ENCODE data around the gene ABO.
"Not testable (repeated sequence)": the region's sequence is repeated elsewhere in the genome, so short reads cannot be mapped to it uniquely, and the experiment has no call there.

Gene ABO

DNA sequence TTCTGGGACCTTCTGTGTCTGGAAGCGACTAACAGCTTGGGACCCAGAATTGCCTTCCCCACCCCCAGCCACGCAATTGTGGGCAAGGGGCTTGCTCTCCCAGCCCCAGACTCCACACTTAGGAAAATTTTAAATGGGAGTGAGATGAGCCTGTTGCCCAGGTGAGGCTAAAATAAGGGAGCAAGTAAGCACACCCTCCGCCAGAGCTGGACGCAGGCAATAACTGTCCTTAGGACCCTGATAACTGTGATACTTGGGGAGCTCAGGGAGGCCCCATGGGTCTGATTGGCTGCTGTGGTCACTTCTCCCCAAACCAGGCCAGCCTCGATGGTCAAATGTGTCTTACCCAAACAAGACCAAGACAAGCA, 13.3 kb downstream of the ABO start:
- DNase-seq = no peak

- DNase-seq = no peak
These were observed 13.8 kb downstream of the ABO start for GRCh38 chr9:133261103-133261752.

DNA sequence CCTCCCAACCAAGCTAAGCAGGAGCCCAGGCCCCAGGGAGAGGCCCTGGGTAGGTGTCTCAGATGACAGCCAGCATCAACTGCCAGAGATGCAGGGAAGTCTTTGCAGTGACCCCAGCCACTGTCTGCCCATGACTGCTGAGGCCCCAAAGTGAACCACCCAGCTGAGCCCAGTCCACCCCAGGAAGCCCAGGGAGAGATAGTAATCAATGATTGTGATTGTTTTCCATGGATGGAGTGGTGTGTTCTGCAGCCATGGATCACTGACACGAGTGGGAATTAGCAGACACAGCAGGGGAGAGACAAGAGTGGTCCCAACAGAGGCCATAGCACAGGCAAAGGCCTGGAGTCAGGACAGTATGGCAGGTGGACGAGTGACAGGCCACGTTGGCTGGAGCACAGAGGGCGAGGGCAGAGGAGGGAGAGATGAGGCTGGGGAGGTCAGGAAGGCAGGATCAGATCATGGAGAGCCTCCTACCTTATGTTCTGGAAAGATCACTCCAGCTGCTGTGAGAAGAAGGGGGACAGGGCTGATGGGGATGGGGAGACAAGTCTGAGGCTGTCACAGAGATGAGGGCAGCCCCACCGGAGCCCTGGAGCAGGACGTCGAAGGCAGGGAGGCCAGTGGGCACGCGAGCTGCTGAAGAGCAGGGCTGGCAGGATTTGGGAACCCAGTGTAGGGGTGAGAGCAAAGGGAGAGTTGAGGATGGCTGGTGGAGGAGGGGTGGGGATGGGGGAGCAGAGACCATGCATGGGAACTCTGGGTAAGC, 14.5 kb downstream of the ABO start:
- no peak for DNase-seq

DNA sequence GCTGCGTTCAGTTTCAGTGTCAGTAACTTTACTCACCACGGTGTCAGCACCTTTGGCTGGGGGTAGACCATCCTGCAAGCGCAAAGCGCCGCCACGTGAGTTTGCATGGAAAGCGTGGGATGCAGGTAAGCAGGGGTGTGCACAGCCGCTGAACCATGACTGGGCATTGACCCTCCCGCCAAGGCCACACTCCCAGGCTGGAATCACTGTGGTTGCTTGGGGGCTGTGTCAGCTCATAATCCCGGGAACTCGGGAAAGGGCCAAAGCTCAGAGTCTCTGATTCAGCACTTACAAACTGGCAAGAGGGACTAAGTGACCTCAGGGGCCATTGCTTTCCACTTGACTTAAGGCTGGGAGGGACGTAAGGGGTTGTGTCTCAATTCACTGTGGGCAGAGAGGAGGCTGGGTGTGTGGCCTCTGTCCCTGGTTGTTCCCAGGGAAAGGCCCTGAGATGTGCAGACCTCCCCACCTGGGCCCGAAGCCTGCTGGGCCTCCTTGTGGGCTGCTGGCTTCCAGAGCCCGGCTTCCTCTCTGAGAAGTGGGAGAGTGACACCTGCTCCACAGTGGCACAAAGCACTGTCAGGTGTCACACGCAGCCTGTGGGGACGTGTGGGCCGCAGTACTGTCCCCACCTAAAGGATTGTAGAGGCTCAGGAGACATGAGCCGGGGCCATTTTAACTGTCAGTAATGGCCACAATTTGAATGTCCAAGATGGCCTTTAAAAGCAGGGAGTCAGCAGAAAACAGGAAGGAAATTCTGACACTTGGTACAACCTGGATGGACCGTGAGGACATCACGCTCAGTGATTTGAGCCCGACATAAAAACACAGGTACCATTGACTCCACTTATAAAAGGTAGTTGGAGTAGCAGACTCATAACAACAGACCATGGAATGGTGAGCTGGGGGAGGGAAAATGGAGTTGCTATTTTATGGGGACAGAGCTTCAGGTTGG, 16.7 kb downstream of the ABO start:
- DNase-seq = no peak

DNA sequence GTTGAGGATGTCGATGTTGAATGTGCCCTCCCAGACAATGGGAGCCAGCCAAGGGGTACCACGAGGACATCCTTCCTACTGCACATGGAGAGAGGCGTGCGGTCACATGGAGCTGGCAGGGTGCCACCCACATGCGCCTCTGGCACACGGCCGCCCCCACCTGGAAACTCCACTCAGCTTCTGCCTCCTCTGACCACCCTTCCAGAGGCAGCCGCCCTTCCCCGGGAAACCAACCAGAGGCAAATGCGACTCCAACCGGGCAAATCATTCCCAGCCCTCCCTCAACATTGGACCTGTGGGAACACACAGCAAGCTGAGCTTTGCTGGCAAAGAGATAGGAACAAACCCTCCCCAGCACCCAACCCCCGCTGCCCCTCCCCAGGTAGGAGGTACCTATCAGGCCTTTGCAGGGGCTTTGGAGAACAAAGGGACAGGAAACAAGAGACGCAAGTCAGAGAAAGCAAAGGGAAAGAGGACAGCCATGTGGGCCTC, 17.5 kb downstream of the ABO start:
- no peak for DNase-seq

GRCh38 chr9:133256686-133257091, 18.3 kb downstream of the ABO start:
- no peak for DNase-seq

GRCh38 chr9:133256136-133256461, 18.9 kb downstream of the ABO start:
- no peak for DNase-seq

DNA sequence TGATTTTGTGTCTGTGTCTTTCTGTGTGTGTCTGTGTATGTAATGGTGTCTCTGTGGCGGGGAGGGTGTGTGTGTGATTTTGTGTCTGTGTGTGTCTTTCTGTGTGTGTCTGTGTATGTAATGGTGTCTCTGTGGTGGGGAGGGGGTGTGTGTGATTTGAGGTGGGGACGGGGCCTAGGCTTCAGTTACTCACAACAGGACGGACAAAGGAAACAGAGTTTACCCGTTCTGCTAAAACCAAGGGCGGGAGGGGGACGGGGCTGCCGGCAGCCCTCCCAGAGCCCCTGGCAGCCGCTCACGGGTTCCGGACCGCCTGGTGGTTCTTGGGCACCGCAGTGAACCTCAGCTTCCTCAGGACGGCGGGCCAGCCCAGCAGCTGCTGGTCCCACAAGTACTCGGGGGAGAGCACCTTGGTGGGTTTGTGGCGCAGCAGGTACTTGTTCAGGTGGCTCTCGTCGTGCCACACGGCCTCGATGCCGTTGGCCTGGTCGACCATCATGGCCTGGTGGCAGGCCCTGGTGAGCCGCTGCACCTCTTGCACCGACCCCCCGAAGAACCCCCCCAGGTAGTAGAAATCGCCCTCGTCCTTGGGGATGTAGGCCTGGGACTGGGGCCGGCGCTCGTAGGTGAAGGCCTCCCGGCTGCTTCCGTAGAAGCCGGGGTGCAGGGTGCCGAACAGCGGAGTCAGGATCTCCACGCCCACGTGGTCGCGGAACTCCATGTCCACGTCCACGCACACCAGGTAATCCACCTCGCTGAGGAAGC, 19.4 kb downstream of the ABO start:
- DNase-seq = no peak

DNA sequence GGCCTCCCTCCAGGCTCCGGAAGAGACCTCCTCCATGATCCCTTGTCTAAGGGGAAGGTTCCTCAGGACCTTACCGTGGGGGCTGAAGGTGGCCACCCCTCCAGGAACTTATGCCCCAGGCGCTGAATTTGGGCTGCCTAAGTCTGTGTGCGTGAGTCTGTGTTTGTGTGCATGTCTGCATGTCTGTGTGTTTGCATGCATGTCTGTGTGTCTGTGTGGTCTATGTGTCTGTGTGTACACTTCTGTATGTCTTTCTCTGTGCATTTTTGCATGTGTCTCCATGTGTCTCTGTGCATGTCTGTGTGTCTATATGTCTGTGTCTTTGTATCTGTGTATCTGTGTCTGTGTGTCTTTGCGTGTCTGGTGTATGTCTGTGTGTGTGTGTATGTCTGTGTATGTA, 20.5 kb downstream of the ABO start:
- no peak for DNase-seq

GRCh38 chr9:133253268-133253667, 21.7 kb downstream of the ABO start:
- no peak for DNase-seq

- DNase-seq = no peak
These were observed 22.5 kb downstream of the ABO start for GRCh38 chr9:133252301-133253020.

GRCh38 chr9:133251773-133252172, 23.2 kb downstream of the ABO start:
- DNase-seq = no peak

GRCh38 chr9:133251221-133251620, 23.8 kb downstream of the ABO start:
- not testable (repeated sequence) for DNase-seq

GRCh38 chr9:133250741-133251170, 24.2 kb downstream of the ABO start:
- no peak for DNase-seq

DNA sequence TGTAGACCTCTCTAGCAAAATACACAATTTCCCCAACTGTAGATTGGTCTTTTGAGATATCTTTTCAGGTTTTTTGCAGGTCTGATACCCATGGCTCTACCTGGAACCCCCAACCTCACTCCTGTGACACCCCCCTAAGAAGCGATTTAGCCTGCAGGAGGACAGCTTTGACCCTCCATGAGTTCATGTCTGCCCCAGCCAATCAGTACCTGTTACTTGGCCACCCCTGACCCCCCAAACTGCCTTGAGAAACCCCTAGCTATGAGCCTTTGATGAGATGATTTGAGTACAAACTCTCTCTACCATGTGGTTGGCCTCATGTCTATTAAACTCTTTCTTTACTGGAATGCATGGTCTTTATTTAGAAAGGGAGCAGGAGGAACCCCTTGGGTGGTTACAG, 25.7 kb downstream of the ABO start:
- DNase-seq = no peak

- no peak for DNase-seq
These were observed 26.2 kb downstream of the ABO start for GRCh38 chr9:133248726-133249295.

GRCh38 chr9:133247632-133248031, 27.4 kb downstream of the ABO start:
- no peak for DNase-seq

DNA sequence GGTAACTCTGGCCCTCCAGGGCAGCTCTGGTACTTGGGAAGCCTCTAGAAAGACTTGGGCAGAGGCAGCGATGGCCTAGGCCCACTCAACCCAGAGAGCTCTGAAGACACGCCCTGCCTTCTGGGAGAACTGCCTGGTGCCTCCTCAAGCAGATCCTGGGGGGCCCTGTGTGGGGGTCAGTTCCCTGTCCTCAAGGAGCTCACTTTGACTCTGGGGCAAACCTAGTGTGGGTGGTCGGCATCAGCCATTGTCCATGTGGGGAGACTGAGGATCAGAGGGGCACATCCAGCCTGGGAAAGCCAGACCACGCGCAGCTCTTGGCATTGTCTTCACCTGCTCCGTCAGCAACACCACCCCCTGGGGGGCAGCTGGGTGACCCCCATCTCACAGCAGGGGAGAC, 28.0 kb downstream of the ABO start:
- DNase-seq = no peak

DNA sequence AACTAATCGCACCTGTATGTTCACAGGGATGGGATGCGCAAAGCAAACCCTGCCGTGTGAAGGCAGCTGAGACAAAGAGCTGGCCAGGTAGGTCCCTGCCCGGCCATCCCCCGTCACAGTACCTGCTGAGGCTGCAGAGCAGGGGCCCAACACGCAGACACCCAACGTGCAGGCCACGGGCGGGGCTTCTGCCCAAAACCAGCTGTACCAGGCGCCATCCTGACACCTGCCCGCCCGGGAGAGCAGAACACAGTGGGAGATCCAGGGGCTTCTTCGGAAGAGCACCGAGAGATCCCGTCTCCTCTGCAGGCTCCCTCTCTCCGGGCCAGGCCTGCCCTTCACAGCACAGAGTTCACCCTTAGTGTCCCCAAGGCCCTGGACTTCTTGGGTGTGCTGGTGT, 28.4 kb downstream of the ABO start:
- no peak for DNase-seq

- no peak for DNase-seq
These were observed 32.0 kb downstream of the ABO start for GRCh38 chr9:133242991-133243390.

DNA sequence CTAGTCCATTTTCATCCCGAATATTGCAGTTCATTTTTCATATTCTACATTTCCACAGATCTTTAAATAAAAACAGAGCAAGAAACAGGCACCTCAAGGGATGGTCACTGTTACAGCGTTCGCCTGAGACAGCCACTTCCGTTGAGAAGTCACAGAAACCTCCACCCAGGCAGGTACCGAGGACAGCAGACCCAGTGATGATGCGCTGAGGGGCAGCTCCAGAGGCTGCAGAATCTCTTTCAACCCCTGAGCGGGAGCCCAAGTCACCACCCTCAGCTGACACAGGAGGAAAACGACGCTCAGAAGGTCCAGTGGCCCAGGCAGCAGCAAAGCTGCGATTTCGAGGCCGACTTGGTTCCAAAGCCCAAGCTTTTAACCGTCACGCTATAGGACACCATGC, 32.8 kb downstream of the ABO start:
- DNase-seq = no peak

All from stimulated activated CD4-positive, alpha-beta T cell treated with anti-CD3 and anti-CD28 coated beads, Interleukin-4, amount 100 ng/mL, for 4 hours (primary cell).